Duodenal mucosa (tissue), 2 donors: ENCODE measurements around the gene UQCC5.
A peak's percentile ranks its signal among the peaks of the same experiment; 100 is the strongest.

ENCODE experiments used
- H3K27ac ChIP-seq: one replicate; pipeline ENCODE4 v1.7.0; 2013; ENCODE audit warnings: low read depth, low read length
- H3K27me3 ChIP-seq, 2 donors: one replicate each; pipeline ENCODE4 v1.7.0; 2013; ENCODE audit warnings: low read length in 2 of 2, control low read depth in 1 of 2; ENCODE audit not compliant: insufficient read depth in 2 of 2, control insufficient read depth in 1 of 2
- H3K36me3 ChIP-seq, 2 donors: one replicate each; pipeline ENCODE4 v1.7.0; 2013; ENCODE audit warnings: low read length in 2 of 2, control low read depth in 1 of 2; ENCODE audit not compliant: insufficient read depth in 2 of 2, control insufficient read depth in 1 of 2
- H3K4me1 ChIP-seq, 2 donors: one replicate each; pipeline ENCODE4 v1.7.0; 2013; ENCODE audit warnings: low read length in 2 of 2, control low read depth in 1 of 2; ENCODE audit not compliant: insufficient read depth in 2 of 2, control insufficient read depth in 1 of 2
- H3K4me3 ChIP-seq, 2 donors: one replicate each; pipeline ENCODE4 v1.7.0; 2013; ENCODE audit warnings: low read length in 2 of 2, low read depth in 1 of 2
- H3K9ac ChIP-seq, 2 donors: one replicate each; pipeline ENCODE4 v1.7.0; 2013; ENCODE audit warnings: low read length in 2 of 2, low read depth in 1 of 2
- H3K9me3 ChIP-seq, 2 donors: one replicate each; pipeline ENCODE4 v1.7.0; 2013; ENCODE audit warnings: low read length in 2 of 2, control low read depth in 1 of 2; ENCODE audit not compliant: control insufficient read depth in 1 of 2

Gene UQCC5

GRCh38 chr3:52528586-52529375 is 7.6 kb upstream of the UQCC5 start:
- Histone ChIP-seq H3K4me1 (peaks cover 4 to 12% of the 10 kb centered on the region in 2 donors), H3K9ac (no peak overlapping the region), H3K36me3 (peaks cover 0 to 20% of the 10 kb centered on the region in 2 donors), H3K27me3 (no peaks in the 10 kb centered on the region), H3K4me3 (no peak overlapping the region), H3K9me3 (no peaks in the 10 kb centered on the region), H3K27ac (no peak overlapping the region)

- Histone ChIP-seq H3K36me3 (peaks cover 0 to 16% of the 10 kb centered on the region in 2 donors), H3K9me3 (no peaks in the 10 kb centered on the region), H3K9ac (no peak overlapping the region), H3K4me1 (peaks cover 7 to 12% of the 10 kb centered on the region in 2 donors), H3K27me3 (no peaks in the 10 kb centered on the region), H3K4me3 (no peak overlapping the region), H3K27ac (no peak overlapping the region)
Observed at GRCh38 chr3:52529376-52530333, 6.8 kb upstream of the UQCC5 start.

GRCh38 chr3:52530918-52531826 is 5.2 kb upstream of the UQCC5 start:
- Histone ChIP-seq H3K27me3 (no peaks in the 10 kb centered on the region), H3K9ac (no peak overlapping the region), H3K27ac (no peak overlapping the region), H3K4me3 (no peak overlapping the region), H3K36me3 (peaks cover 0 to 14% of the 10 kb centered on the region in 2 donors), H3K9me3 (no peaks in the 10 kb centered on the region), H3K4me1 (peaks cover 12 to 15% of the 10 kb centered on the region in 2 donors)

GRCh38 chr3:52531860-52532516 is 4.4 kb upstream of the UQCC5 start:
- peak overlapping the region in 1 of 2 donors; percentile 68 for H3K4me3 ChIP-seq
- H3K4me1 ChIP-seq, result peaks cover 14 to 15% of the 10 kb centered on the region in 2 donors
- H3K27ac ChIP-seq, result no peak overlapping the region

GRCh38 chr3:52532517-52532837 is 3.9 kb upstream of the UQCC5 start:
- H3K4me1 ChIP-seq, result peaks cover 19 to 20% of the 10 kb centered on the region in 2 donors

More at GRCh38 chr3:52531860-52532516, 4.4 kb upstream of the UQCC5 start:
- H3K27me3 ChIP-seq, result no peaks in the 10 kb centered on the region
- H3K36me3 ChIP-seq, result peaks cover 0 to 12% of the 10 kb centered on the region in 2 donors
- no peaks in the 10 kb centered on the region for H3K9me3 ChIP-seq
- H3K9ac ChIP-seq, result no peak overlapping the region

DNA sequence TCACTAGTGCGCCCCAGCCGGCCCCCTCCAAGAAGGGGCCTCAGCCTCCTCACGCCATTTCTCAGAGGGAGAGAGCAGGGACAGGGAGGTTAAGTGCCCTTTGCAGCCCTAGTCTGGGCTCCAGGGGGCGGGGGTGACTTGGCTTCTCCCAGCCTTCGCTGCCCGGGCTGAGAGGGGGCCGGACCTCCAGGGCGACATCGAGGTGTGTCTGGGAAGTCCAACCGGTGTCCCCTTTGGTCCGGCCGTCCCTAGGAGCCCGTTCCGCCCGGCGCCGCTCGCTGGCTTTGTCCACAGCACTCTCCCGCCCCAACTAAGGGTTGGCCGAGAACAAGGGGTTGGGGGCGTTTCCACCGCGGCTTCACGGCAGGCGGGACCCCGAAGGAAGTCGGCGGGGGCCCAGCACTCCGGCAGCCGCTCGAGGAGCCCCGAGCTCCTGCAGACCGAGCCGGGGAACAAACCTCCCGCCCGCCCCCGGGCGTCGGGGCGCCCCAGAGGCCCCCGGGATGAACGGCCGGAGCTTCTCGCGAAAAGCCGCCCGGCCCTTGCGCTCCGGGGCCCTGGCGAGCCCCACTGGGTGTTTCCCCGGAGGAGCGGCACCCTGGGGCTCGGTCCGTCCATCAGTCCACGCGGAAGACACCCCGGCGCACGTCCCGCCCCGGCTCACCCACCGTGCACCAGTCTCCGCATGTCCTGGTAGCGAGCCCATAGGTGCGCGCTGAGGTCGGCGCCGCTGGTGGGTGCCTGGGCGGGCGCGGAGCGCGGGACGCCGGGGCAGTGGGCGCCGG is 3.4 kb upstream of the UQCC5 start:
- peak overlapping the region in 1 of 2 donors; percentile 47 for H3K9ac ChIP-seq
- H3K27ac ChIP-seq, result no peak overlapping the region
- H3K4me1 ChIP-seq, result peaks cover 24 to 25% of the 10 kb centered on the region in 2 donors
- no peaks in the 10 kb centered on the region for H3K27me3 ChIP-seq
- H3K9me3 ChIP-seq, result no peaks in the 10 kb centered on the region
- H3K36me3 ChIP-seq, result peaks cover 0 to 2% of the 10 kb centered on the region in 2 donors
- peak overlapping the region; percentile 61 to 68 for H3K4me3 ChIP-seq

More at GRCh38 chr3:52532517-52532837, 3.9 kb upstream of the UQCC5 start:
- H3K36me3 ChIP-seq, result peaks cover 0 to 8% of the 10 kb centered on the region in 2 donors
- H3K27me3 ChIP-seq, result no peaks in the 10 kb centered on the region
- no peak overlapping the region for H3K27ac ChIP-seq
- peak overlapping the region; percentile 61 to 68 for H3K4me3 ChIP-seq
- peak overlapping the region in 1 of 2 donors; percentile 47 for H3K9ac ChIP-seq
- H3K9me3 ChIP-seq, result no peaks in the 10 kb centered on the region

DNA sequence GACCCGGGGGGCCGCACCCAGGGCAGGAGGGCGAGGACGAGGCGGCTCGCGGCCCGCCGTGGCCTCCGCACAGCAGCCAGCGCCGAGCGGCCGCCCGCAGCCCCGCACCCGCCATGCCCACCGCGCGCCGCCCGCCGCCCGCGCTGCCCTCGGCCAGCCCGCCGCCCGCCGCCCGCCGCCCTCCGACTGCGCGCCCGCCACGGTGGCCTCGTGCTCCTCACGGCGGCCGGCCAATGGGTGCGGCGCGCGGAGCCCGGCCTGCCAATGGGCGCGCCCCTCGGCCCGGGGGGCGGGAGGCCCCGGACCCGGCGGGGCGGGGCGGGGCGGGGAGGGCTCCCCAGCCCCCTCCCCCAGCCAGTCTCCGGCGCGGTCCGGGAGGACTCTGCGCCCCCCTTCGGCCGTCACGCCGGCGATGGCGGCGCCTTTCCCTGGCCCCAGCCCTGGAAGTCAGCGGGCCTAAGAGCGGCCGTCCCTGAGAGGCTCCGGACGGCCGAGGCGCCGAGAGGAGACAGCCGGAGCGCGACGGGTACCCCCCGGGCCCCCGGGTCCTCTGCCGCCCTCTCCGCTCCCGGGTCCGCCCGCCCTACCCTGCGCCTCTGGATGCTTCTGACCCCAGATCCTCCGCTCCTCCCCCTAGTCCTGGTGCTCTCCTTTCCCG is 2.7 kb upstream of the UQCC5 start, which contains the start of gene NT5DC2:
TSS of gene NT5DC2 (minus strand) at position 235 of the 658 bp plus-strand sequence. CDS start at position 115, 120 bp downstream.
- no peak within 1 kb of the TSS for H3K27ac ChIP-seq

DNA sequence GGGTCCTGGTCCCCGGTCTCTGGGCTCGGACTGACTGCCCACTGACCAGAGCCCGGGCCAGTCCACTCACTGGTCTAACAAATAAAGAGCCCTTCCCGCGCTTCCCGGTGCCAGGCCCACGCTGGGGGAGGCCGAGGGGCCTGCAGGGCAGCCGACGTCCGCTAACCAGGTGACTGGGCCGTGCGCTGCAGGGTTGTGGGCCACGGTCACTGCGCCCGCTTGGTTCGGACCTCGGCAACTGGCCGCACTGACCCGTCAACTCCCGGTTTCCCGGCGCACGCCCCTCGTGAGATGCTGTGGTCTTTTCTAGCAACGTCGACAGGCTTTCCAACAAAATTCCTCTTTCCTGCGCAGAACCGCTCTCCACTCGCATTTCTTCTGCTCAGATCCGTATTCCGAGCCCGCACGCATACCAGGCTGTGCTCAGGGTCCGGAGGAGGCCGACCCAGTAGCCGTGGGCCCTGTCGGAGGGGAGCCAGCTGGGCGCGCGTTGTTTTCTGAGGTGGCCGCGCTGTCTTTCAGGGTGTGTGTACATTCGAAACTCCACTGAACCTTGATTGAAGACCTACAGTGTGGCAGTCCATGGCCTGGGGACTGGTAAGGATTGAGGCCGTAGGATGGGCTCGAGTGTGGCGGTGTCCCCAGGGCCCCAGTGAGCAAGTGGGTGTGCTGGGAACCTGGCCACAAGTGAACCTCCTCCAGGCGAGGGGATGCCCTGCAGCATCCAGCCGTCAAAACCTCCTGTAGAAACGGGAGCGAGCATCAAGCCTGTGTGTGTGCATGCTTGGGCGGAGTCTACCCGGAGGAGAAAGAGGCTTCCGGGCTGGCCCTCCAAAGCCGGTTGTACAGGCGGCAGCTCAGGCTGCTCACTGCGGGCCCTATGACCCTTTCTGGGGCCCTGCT is 1.9 kb upstream of the UQCC5 start:
- H3K4me3 ChIP-seq, result peak overlapping the region; percentile 40 to 50
- H3K9me3 ChIP-seq, result no peaks in the 10 kb centered on the region
- H3K27ac ChIP-seq, result no peak overlapping the region
- H3K36me3 ChIP-seq, result no peaks in the 10 kb centered on the region
- no peaks in the 10 kb centered on the region for H3K27me3 ChIP-seq
- H3K9ac ChIP-seq, result peak overlapping the region in 1 of 2 donors; percentile 32
- H3K4me1 ChIP-seq, result peaks cover 36 to 37% of the 10 kb centered on the region in 2 donors

More for the DNA sequence above, 2.7 kb upstream of the UQCC5 start, which contains the start of gene NT5DC2:
- Histone ChIP-seq H3K4me1 (peaks cover 29 to 32% of the 10 kb centered on the region in 2 donors), H3K4me3 (peak within 1 kb of the TSS; percentile 61 to 68), H3K27me3 (no peaks in the 10 kb centered on the region), H3K36me3 (no peaks in the 10 kb centered on the region), H3K9me3 (no peaks in the 10 kb centered on the region), H3K9ac (peak within 1 kb of the TSS in 1 of 2 donors; percentile 47)
